HepG2 (cell line): Measurements from ENCODE around the gene RMI2. TPM values are rescaled to one million over a fixed set of nuclear protein-coding genes. Genes with fewer than 3 reads are reported as not detected.

Experiments used
- ASH2L ChIP-seq: fragments of 300-600, 200-600 bp; sonication (generic); IDR thresholded peaks from 2 replicates; pipeline ENCODE4 v1.7.0; 2017; ENCODE audit warnings: low read depth, mild to moderate bottlenecking, moderate library complexity, mixed read lengths, low read length; ENCODE audit not compliant: insufficient read length
- DBP ChIP-seq: sonication (generic); formaldehyde crosslinking; IDR thresholded peaks from 2 replicates; pipeline ENCODE4 v1.4.0; 2020; ENCODE audit warnings: missing genetic modification reagents; ENCODE audit errors: not compliant biosample characterization
- ELF3 ChIP-seq: IDR thresholded peaks from 2 replicates; pipeline ENCODE4 v1.6.1; 2016; ENCODE audit warnings: missing genetic modification reagents, missing compliant biosample characterization
- FOXK1 ChIP-seq: sonication (generic); formaldehyde crosslinking; IDR thresholded peaks from 2 replicates; pipeline ENCODE4 v1.4.0; 2020; ENCODE audit warnings: low read depth, missing genetic modification reagents, borderline replicate concordance
- GATAD2A ChIP-seq: IDR thresholded peaks from 2 replicates; pipeline ENCODE4 v1.6.1; 2016
- GFI1 ChIP-seq: sonication (generic); formaldehyde crosslinking; IDR thresholded peaks from 2 replicates; pipeline ENCODE4 v1.5.0; 2020; ENCODE audit warnings: missing genetic modification reagents, mild to moderate bottlenecking, borderline replicate concordance
- MYC ChIP-seq: sonication (generic); formaldehyde crosslinking; IDR thresholded peaks from 2 replicates; pipeline ENCODE4 v1.9.0; 2021; ENCODE audit warnings: missing genetic modification reagents, borderline replicate concordance
- NR2F6 ChIP-seq, 2 experiments: IDR thresholded peaks; 2 replicates each; pipeline ENCODE4 v1.6.1; 2016; ENCODE audit warnings: antibody characterized with exemption in 1 of 2, mild to moderate bottlenecking in 1 of 2
- RARG ChIP-seq: sonication (generic); formaldehyde crosslinking; IDR thresholded peaks from 2 replicates; pipeline ENCODE4 v1.4.0; 2020; ENCODE audit warnings: low read depth, mild to moderate bottlenecking, missing genetic modification reagents
- RFX3 ChIP-seq: IDR thresholded peaks from 2 replicates; pipeline ENCODE4 v1.6.1; 2016; ENCODE audit warnings: missing biosample characterization, missing genetic modification reagents
- SNAPC4 ChIP-seq: sonication (generic); formaldehyde crosslinking; IDR thresholded peaks from 2 replicates; pipeline ENCODE4 v1.4.0; 2020; ENCODE audit warnings: mild to moderate bottlenecking, missing genetic modification reagents
- TGIF2 ChIP-seq: IDR thresholded peaks from 2 replicates; pipeline ENCODE4 v1.6.1; 2016; ENCODE audit warnings: control low read depth, missing compliant biosample characterization
- ZBTB8A ChIP-seq: sonication (generic); formaldehyde crosslinking; IDR thresholded peaks from 2 replicates; pipeline ENCODE4 v1.4.0; 2020; ENCODE audit warnings: mild to moderate bottlenecking, low read depth, missing genetic modification reagents, borderline replicate concordance
- ZNF234 ChIP-seq: sonication (generic); formaldehyde crosslinking; conservative IDR thresholded peaks from 2 replicates; pipeline ENCODE4 v1.5.1; 2020; ENCODE audit warnings: mild to moderate bottlenecking, missing genetic modification reagents
- ZNF337 ChIP-seq: sonication (generic); formaldehyde crosslinking; IDR thresholded peaks from 2 replicates; pipeline ENCODE4 v1.5.1; 2020; ENCODE audit warnings: missing genetic modification reagents, low read depth, mild to moderate bottlenecking, borderline replicate concordance
- ZNF574 ChIP-seq: sonication (generic); formaldehyde crosslinking; IDR thresholded peaks from 2 replicates; pipeline ENCODE4 v1.4.0; 2020; ENCODE audit warnings: missing genetic modification reagents
- ZNF713 ChIP-seq: sonication (generic); formaldehyde crosslinking; IDR thresholded peaks from 2 replicates; pipeline ENCODE4 v1.4.0; 2020; ENCODE audit warnings: mild to moderate bottlenecking, missing genetic modification reagents
- polyA plus RNA-seq, 8 experiments: library from polyadenylated mRNA; depleted of rRNA in 3 of 8; stranded (reverse) in 7 of 8; unstranded in 1 of 8; fragments of >200 nt; fragmentation: Illumina TruSeq in 4 of 8; extraction: Trizol in 4 of 8; gene quantifications; 2 replicates each; pipeline versions ENCODE4 v1.2.1 to v1.2.3, GENCODE V29; 2011 to 2016; ENCODE audit warnings: low read depth in 4 of 8, missing spikeins in 1 of 8, mixed read lengths in 1 of 8; ENCODE audit not compliant: insufficient read depth in 1 of 8
- total RNA-seq, 5 experiments: library from RNA; depleted of rRNA; stranded (reverse); fragments of >200 nt; fragmentation: Illumina TruSeq; extraction: Trizol; gene quantifications; 2 replicates each; pipeline ENCODE4 v1.2.3, GENCODE V29; 2016; ENCODE audit warnings: low read depth in 1 of 5
- TF ChIP-seq, protein P1 (sequence below): IDR thresholded peaks from 2 replicates; pipeline ENCODE4 v1.6.1; 2016; ENCODE audit warnings: low read depth, control low read depth
- TF ChIP-seq, protein P2 (sequence below): IDR thresholded peaks from 2 replicates; pipeline ENCODE4 v1.6.1; 2016; ENCODE audit warnings: mild to moderate bottlenecking, missing biosample characterization, missing genetic modification reagents

The RMI2 gene
- total and polyA plus RNA-seq, 2 of the 13 experiments (the other 11 are each of a cell fraction or from before 2014, with no cell fraction given) = 24.5 to 55.7 TPM

DNA sequence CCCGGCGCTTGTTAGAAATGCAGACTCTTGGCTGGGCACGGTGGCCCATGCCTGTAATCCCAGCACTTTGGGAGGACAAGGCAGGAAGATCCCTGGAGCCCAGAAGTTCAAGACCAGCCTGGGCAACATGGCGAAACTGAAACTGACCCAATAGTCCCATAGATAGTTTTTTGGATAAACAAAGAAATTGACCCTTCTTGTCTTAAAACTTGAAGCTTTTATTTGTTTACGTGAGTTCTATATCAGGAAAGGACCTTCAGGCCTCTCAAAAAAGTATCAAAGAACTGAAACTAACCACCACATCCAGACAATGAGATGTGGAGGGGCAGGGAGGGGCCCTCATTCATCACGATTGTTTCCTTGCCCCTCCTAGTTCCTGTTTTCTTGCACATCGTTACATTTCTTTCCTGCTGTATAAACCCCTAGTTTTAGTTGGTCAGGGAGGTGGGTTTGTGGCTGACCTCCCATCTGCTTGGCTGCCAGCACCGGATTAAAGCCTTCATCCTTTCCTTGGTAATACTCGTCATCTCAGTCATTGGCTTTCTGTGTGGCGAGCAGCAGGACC, 34.2 kb upstream of the RMI2 start (continued):
- TF ChIP-seq SNAPC4 (CRISPR knock-in tag) = no peak
- TF ChIP-seq, protein P1, sequence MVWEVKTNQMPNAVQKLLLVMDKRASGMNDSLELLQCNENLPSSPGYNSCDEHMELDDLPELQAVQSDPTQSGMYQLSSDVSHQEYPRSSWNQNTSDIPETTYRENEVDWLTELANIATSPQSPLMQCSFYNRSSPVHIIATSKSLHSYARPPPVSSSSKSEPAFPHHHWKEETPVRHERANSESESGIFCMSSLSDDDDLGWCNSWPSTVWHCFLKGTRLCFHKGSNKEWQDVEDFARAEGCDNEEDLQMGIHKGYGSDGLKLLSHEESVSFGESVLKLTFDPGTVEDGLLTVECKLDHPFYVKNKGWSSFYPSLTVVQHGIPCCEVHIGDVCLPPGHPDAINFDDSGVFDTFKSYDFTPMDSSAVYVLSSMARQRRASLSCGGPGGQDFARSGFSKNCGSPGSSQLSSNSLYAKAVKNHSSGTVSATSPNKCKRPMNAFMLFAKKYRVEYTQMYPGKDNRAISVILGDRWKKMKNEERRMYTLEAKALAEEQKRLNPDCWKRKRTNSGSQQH = no peak
- no peak for TF ChIP-seq GFI1 (CRISPR knock-in tag)
- TF ChIP-seq TGIF2 = no peak
- no peak for TF ChIP-seq ZNF337 (CRISPR knock-in tag)
- TF ChIP-seq ELF3 (CRISPR knock-in tag) = no peak
- TF ChIP-seq, protein P2, sequence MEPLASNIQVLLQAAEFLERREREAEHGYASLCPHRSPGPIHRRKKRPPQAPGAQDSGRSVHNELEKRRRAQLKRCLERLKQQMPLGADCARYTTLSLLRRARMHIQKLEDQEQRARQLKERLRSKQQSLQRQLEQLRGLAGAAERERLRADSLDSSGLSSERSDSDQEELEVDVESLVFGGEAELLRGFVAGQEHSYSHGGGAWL (CRISPR knock-in tag) = no peak
- no peak for TF ChIP-seq RFX3 (CRISPR knock-in tag)
- TF ChIP-seq ZBTB8A = 0 out of 2 replicates have a peak, but pooled peaks have one; percentile 59
- TF ChIP-seq ZNF713 (CRISPR knock-in tag) = 0 out of 2 replicates have a peak, but pooled peaks have one; percentile 30
- no peak for TF ChIP-seq DBP (CRISPR knock-in tag)
- TF ChIP-seq ZNF234 (CRISPR knock-in tag) = no peak
- peak; percentile 4; the same call in 1 of the 2 replicates for TF ChIP-seq FOXK1 (CRISPR knock-in tag)
- TF ChIP-seq ZNF574 (CRISPR knock-in tag) = no peak
- TF ChIP-seq ASH2L = peak; percentile 1
- 0 out of 2 replicates have a peak, but pooled peaks have one; percentile 20 for TF ChIP-seq GATAD2A
- TF ChIP-seq NR2F6 (IDR thresholded peaks at IDR 0.05) = no peak
- no peak for TF ChIP-seq NR2F6 (CRISPR knock-in tag; IDR thresholded peaks at IDR 0.05)
- 0 out of 2 replicates have a peak, but pooled peaks have one; percentile 17 for TF ChIP-seq MYC (CRISPR knock-in tag)
- 0 out of 2 replicates have a peak, but pooled peaks have one; percentile 15 for TF ChIP-seq RARG (CRISPR knock-in tag)
